ENCODE results near the gene ITPKC.

The ITPKC gene

DNA sequence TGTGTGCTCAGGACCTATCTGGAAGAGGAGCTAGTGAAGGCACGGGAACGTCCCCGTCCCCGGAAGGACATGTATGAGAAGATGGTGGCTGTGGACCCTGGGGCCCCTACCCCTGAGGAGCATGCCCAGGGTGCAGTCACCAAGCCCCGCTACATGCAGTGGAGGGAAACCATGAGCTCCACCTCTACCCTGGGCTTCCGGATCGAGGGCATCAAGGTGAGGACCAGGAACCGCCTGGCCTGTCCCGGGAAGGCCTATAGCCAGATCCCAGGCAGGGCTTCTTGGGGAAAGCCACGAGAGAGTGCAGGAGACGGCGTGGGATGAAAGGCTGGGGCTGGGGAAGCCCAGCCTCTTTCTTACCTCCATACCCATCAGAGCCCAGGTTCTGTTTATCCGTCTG lies 16.2 kb downstream of the ITPKC start:
- TF ChIP-seq, protein P1, sequence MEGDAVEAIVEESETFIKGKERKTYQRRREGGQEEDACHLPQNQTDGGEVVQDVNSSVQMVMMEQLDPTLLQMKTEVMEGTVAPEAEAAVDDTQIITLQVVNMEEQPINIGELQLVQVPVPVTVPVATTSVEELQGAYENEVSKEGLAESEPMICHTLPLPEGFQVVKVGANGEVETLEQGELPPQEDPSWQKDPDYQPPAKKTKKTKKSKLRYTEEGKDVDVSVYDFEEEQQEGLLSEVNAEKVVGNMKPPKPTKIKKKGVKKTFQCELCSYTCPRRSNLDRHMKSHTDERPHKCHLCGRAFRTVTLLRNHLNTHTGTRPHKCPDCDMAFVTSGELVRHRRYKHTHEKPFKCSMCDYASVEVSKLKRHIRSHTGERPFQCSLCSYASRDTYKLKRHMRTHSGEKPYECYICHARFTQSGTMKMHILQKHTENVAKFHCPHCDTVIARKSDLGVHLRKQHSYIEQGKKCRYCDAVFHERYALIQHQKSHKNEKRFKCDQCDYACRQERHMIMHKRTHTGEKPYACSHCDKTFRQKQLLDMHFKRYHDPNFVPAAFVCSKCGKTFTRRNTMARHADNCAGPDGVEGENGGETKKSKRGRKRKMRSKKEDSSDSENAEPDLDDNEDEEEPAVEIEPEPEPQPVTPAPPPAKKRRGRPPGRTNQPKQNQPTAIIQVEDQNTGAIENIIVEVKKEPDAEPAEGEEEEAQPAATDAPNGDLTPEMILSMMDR (IDR thresholded peaks at IDR 0.05; ENCODE audit: insufficient read depth, low read depth, low read length, missing control alignments) = no peak
- no peak overlapping the region for H3K4me3 ChIP-seq (ENCODE audit: low read length)
- DNase-seq (ENCODE audit: low read depth) = no peak

DNA sequence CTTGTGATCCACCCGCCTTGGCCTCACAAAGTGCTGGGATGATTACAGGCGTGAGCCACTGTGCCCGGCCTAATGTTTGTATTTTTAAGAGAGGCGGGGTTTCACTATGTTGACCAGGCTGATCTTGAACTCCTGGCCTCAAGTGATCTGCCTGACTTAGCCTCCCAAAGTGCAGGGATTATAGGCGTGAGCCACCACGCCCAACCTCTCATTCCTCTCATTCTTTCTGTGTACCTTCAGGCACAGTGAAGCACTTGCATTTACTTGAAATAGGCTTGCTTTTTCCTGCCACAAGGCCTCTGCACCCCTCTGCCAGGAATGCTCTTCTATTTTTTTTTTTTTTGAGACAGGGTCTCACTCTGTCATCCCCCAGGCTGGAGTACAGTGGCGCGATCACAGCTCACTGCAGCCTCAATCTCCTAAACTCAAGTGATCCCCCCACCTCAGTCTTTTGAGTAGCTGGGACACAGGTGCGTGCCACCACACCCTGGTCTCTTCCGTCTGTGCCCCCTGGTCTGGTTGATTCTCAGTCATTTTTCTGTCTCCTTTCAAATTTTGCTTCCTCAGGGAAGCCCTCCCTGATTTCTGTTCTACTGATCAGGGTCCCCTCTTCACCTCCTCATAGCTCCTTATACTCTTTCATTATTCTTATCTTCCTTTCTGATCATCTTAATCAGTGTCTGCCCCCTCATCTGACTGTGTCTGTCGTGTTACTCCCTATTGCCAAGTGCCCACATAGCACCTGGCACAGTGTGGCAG lies 18.3 kb downstream of the ITPKC start:
- H3K4me3 ChIP-seq (ENCODE audit: low read length) = no peak overlapping the region
- no peak for DNase-seq (ENCODE audit: low read depth)
- TF ChIP-seq, protein P1 (IDR thresholded peaks at IDR 0.05; ENCODE audit: insufficient read depth, low read depth, low read length, missing control alignments) = no peak

DNA sequence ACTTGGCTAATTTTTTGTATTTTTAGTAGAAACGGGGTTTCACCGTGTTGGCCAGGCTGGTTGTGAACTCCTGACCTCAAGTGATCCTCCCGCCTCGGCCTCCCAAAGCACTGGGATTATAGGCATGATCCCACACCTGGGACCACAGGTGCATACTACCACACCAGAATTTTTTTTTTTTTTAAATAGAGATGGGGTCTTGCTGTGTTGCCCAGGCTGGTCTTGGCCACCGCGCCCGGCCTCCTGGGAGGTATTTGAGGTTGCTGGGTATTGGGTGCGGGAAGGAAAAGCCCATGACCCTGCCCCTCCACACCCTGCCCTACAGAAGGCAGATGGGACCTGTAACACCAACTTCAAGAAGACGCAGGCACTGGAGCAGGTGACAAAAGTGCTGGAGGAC lies 19.7 kb downstream of the ITPKC start:
- no peak overlapping the region for H3K4me3 ChIP-seq (ENCODE audit: low read length)
- DNase-seq (ENCODE audit: low read depth) = no peak
- TF ChIP-seq, protein P1 (IDR thresholded peaks at IDR 0.05; ENCODE audit: insufficient read depth, low read depth, low read length, missing control alignments) = no peak

DNA sequence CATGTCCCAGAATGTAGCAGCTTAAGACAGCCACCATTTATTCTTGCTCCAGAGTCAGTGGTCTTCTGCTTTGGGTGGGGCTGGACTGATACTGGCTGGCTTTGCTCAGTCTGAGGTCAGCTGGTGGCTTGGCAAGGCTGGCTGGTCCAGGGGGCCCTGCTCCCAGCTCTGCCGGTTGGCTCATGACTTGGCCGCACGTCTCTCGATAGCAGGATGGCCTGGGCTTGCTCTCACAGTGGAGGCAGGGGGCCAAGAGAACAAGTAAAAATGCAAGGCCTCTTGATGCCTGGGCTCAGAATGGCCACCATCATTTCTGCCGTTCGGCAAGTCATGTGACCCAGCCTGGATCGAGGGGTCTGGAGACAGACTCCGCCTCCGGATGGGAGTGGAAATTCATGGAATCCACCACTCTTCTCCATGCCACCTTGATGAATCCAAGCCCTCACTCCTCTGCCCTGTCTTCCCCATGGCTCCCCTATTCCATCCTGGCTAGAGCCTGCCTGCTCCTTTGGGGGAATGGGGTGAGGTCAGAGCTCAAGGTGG lies 20.3 kb downstream of the ITPKC start:
- H3K4me3 ChIP-seq (ENCODE audit: low read length) = no peak overlapping the region
- TF ChIP-seq, protein P1 (IDR thresholded peaks at IDR 0.05; ENCODE audit: insufficient read depth, low read depth, low read length, missing control alignments) = no peak
- DNase-seq (ENCODE audit: low read depth) = no peak

DNA sequence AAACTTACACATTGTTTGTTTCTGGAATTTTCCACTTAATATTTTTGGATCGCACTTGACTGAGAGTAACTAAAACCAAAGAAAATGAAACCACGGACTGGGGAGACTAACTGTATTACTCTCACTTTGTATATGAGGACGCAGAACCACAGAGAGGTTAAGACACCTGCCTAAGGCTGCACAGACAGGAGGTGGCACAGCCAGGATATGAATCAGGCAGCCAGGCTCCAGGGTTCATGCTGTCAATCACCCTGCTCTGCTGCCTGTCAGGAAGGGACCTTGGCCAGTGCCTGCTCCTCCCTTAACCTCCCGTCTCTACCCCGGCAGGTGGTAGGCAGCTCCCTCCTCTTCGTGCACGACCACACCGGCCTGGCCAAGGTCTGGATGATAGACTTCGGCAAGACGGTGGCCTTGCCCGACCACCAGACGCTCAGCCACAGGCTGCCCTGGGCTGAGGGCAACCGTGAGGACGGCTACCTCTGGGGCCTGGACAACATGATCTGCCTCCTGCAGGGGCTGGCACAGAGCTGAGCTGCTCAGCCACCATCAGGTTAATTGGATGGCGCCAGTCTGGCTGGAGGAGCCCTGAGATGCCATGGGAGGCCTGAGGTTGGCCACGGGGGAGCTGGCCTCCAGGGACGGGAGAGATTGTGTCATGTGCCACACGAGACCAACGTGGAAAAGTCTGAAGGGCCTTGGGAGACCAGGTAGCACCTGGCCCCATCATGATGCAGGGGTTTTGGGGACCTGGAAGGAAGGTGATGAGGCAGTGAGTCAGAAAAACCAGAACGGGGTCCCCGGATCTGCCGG lies 22.3 kb downstream of the ITPKC start:
- no peak for DNase-seq (ENCODE audit: low read depth)
- no peak overlapping the region for H3K4me3 ChIP-seq (ENCODE audit: low read length)
- TF ChIP-seq, protein P1 (IDR thresholded peaks at IDR 0.05; ENCODE audit: insufficient read depth, low read depth, low read length, missing control alignments) = no peak

DNA sequence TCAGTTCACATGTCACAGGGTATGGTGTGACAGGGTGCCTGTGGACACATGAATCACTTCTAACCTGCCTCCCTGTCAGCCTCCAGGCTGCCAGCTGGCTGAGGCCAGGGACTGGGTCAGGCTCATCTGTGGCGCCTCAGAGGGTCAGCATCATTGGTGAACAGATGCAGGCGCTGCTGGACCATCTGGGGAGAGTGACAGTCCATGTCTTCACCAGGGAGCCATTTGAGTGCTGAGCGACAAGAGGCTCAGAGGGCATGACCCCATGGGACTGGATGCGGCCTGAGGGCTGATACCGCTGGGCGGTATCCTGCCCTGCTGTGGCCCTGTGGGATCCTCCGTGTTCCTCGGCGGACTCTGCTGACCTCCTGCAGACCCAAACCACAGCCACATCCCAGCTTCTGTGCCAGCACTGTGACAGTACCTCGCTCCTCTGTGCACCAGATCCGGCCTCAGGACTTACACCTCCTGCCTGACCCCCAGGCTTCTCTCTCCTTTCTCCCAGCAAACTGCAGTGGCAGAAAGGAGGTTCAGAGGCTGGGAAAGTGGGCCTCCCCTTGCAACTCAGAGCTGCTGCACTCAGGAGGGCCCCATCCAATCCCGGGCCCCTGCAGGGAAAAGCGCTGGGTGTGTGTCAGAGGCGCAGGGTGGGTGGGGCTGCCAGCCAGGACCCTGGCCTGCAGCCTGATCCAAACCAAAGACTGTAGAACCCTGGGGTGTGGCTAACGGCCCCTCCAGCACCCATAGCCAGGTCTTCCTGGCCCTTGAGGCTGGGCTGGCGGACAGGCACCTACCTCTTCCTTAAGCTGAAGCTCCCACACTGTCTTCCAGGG lies 23.2 kb downstream of the ITPKC start:
- H3K4me3 ChIP-seq (ENCODE audit: low read length) = no peak overlapping the region
- DNase-seq (ENCODE audit: low read depth) = no peak
- TF ChIP-seq, protein P1 (IDR thresholded peaks at IDR 0.05; ENCODE audit: insufficient read depth, low read depth, low read length, missing control alignments) = no peak

All from epithelial cell of esophagus (primary cell).